ENCODE results near the gene GALNT17. TPM values are rescaled to one million over a fixed set of nuclear protein-coding genes. Genes with fewer than 3 reads are reported as not detected.

The GALNT17 gene
- 19.7 TPM for polyA plus RNA-seq (2013, experiment 1 of 2; ENCODE audit: insufficient read length)
- polyA plus RNA-seq (2013, experiment 2 of 2; ENCODE audit: insufficient read length), result 19.8 TPM

DNA sequence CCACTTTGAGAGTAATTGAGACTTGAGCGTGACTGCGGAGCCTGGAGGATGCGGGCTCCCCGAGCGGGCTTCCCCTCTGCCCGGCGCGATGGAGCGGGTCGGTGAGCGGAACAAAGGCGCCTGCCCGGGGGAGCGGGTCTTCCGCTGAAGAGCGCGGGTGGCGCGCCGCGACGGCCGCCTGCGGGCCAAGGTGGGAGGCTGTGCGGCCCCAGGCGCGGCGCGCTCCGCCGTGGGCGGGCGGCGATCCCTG lies at the start of gene GALNT17:
GALNT17 (plus strand) TSS at position 18 of the 250 bp plus-strand sequence.
- DNase-seq, result no peak

DNA sequence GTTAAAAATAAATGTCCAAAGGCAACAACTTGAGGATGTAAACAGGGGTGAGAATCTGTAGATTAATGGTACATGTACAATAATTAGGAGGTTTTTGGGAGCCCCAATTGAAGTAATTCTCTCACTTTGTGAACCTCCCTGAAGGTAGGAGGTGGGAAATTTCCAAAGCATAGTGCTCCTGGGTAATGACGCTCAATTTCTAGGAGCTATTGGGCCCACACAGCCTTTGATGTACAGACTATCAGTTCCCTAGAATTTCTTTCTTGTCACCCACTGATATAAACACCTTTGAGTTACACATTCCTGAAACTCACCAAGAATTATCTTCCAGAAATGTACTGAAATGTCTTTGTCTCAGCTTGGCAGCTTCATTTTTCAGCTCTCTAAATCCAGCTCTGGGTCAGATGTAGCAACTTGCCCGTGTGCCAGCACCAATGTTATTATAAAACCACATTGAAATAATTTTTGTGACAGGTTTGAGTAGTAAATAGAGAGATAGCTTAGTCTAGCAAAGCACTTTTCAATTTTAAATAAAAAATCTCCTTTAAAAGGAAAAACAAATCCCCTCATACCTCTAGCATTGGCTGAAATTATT lies 36.6 kb upstream of the GALNT17 start:
- no peak for DNase-seq

DNA sequence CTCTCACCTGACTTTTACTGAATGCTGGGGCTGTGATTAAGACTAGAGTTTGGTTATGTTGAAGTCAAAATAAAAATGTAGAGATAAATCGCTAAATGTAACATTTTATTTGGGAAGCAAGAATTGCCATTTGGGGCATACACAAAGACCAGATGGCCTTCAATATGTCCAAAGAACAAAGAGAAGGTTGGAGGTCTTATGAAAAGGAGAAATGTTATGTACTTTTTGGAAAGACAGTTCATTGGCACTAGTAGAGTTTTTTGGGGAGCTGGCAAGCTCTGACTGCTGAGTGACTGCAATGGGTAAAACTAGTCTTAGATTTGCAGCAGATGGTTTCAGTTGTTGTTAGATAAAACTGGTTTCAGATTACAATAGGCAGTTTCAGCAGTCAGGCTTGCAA lies 35.6 kb upstream of the GALNT17 start:
- peak; percentile 7 for DNase-seq

DNA sequence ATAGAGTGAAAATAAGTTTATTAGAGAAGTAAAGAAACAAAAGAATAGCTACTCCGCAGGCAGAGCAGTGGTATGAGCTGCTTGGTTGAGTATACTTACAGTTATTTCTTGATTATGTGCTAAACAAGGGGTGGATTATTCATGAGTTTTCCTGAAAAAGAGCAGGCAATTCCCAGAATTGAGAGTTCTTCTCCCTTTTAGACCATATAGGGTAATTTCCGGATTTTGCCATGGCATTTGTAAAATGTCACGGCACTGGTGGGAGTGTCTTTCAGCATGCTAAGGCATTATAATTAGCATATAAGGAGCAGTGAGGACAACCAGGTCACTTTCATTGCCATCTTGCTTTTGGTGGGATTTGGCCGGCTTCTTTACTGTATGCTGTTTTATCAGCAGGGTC lies 25.7 kb upstream of the GALNT17 start:
- no peak for DNase-seq

DNA sequence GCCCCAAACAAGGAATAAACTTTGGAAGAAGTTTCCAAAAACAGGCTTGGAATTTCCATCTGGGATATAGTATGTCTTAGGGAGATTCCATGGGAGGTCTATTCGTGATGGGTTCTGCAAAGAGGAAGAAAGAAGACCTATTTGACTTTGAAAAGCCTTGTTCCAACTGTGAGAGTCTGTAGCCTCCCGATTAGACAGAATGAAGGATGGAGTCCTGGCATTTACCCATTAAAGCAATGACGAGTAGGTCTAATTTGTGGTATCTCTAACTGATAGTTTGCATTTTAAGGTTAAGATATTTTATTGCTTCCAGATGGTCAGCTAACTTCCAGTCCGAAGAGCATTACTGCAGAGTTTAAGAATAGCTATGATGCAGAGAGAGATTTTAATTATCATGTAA lies 19.5 kb upstream of the GALNT17 start:
- DNase-seq, result peak; percentile 38

DNA sequence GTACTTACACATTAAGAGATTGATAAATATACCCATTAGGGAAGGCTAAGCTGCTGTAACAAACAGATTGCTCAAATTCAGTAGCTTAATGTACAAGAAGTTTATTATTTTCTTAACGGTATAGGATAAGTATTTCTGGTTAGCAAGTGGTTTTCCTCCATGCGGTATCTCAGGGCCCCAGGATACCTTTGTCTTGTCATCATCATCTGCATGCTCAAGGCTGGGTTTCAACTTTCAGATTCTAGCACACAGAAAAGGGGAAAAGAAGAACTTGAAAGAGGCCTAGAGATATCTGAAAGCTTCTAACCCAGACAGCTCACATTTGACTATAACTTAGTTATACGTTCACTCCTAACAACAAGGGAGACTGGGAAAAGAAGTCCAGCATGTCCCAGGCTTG lies 11.8 kb upstream of the GALNT17 start:
- DNase-seq, result no peak

DNA sequence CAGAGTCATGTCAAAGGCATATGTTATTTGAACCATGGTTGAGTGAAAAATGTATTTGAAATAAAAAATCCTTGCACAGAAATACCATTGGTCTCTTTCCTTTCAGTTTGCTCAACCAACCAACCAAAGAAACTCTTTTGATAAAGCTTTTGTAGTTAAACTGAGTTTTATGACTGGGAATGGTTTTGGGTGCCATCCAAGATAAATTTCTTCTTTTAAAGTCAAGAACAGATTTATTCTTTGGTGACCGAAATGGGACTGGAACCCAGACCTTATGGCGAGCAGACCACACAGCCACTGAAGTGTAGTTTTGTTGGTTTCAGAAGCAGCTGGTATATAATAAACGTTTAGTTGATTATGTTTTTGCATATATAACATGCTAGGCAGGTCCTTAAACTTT lies 2.8 kb upstream of the GALNT17 start:
- DNase-seq, result no peak

DNA sequence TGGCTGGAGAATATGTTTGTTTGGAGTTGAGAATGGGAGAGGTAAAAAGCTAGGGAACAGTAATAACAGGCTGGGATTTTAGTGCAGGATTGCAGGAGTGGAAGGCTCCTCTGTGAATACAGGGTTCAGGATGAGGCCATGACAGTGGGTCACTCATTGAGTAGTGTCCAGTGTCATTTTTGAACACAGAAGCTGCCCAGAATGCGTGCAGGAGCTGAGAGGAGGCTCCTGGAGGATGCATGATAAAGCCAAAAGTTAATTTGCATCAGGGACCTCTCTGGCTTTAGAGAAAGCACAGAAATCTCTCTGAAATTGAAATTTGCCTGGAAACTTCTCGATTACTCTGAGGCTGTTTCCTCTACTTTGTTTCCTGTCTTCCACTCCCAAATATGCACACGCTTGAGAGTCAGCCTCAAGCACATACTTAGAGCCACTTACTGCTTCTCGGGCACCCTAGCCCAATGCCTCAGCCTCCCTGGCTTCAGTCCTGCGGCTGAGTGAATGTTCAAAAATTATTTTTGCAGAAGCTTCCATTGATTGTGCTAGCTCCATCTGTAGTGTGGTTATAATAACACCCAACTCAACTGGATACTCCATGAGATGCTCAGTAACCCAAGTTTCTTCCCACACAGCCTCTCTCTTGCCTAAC lies 1.8 kb upstream of the GALNT17 start:
- DNase-seq, result no peak

DNA sequence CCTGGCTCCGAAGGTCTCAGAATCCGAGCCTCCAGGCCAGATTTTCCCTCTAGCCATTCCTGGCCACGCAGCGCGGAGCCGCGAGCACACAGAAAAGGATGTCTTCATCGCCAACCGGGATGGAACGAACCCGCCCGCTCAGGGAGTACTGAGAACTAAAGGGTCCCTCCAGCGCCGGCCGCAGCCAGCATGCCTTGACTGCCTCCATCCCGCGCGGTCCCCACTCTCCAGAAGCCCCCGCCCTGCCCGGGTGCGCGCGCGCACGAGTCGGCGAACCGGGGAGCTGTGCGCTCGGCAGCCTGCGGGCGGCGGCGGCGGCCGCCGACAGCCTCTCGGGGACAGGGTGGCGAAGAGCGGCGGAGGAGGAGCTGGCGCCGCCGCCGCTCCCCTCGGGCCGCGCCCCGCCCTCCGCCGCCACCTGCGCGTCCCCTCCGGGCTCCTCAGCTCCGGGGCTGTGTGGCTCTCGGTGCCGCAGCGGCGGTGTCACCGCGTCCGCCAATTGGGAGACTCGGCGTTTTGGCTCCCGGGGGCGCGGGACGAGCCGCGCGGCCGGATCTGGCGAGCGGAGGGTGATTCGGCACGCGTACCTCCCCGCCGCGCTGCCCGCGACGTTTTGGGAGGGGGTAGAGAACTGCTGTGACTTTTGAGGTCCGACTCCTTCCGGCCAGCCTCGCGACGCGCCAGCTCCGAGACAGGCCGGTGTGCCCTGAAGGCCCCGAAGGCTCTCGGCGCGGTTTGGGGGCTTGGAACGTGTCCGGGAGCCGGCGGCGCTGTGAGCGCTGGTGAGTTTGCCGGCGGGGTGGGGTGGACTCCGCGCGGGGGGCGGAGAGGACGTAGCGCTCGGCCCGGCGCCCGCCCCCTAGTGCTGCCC lies 453 bp upstream of the GALNT17 start:
- DNase-seq, result peak; percentile 77

DNA sequence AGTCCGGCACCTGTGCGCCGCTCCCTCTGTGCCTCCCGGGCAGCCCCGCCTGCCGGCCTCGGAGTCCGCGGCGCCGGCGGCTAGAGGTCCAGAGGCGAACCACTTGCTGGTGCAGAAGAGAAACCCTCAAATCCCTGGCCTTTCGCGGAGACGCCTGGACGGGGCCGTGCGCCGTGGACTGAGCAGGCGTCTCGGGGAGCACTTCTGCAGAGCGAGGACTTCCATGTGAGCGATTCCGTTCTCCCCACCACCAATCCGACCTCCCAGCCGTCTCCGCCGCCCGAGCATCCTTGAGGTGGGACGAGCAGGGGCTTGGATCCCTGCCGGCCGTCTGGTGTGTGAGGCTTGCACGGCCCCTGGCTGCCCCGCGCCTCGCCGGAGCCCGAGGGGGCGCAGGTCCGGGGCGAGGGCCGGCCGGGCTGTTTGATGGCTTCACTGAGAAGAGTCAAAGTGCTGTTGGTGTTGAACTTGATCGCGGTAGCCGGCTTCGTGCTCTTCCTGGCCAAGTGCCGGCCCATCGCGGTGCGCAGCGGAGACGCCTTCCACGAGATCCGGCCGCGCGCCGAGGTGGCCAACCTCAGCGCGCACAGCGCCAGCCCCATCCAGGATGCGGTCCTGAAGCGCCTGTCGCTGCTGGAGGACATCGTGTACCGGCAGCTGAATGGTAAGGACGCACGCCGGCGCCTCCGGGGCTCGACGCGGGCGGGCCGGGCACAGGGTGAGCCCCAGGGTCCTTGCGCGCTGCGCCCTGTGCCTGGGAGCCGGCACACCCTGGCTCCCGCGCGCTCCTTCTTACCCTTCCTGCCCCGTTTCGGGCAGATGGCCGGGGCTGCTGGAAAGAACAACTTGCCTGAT lies 660 bp downstream of the GALNT17 start:
- peak; percentile 26 for DNase-seq

DNA sequence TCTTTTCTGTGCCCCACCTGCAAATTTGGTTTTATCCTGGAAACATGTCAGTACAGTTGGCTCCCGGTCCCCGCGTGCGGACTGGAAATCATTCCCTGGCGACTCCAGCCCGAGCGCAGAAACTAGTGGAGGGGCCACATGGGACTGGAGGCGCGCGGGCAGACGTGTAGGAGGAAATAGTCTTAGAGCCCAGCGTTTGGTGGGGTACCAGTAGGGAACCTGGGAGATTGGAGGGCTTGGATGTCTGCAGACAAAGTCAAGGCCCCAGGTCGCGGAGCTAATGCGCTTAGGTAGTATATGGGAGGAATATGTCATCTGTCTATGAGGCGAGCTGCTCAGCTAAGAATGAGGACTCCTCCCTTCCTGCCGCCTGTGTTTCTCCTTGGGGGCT lies 1.3 kb downstream of the GALNT17 start:
- no peak for DNase-seq

DNA sequence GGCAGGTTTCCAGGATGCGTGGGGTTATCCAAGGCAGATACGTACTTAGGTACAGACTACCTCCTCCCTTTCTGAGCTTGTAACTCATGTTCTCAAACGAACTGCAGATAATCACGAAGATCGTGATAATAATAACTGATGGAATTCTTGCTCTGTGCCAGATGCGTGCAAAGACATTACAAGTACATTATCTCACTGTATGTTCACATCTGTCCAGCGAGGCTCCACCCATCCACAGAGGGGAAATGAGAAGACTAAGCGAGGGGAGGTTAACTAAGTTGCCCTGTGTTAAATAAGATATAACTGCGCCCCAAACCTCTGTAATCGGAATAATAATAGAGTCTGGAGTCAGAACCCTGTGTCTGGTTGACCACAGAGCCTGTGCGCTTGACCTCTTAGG lies 1.9 kb downstream of the GALNT17 start:
- peak; percentile 40 for DNase-seq

DNA sequence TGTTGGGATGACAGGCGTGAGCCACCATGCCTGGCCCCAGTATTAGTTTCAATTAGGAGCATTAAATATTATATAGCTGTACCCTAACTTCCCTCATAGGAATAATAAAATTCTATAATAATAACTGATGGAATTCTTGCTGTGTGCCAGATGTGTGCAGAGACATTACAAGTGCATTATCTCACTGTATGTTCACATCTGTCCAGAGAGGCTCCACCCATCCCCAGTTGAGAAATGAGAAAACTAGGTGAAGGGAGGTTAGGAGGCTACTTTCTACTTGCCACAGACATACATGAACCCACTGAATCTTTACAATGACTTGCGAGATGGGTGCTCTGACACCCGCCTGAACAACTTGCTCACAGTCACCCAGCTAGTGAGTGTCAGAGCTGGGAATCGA lies 3.2 kb downstream of the GALNT17 start:
- DNase-seq, result no peak

DNA sequence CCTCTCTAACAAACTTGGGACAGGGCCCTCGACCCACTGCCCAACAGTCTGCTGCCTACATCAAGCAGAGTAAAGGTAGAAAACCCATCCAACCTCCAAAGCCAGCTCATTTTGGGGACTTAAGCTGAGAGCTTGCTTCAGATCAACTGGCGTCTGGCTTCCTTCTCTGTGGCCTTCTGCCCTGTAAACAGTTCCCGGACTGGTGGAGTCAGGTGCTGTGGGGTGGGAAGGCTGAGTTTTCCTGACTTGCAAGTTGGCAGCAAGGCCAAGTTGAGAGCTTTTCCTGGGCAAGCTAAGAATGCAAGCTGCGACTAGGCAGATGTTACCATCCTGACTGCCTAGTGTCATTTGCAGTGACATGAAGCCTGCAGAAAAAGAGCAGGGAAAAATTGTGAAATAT lies 3.7 kb downstream of the GALNT17 start:
- DNase-seq, result no peak

DNA sequence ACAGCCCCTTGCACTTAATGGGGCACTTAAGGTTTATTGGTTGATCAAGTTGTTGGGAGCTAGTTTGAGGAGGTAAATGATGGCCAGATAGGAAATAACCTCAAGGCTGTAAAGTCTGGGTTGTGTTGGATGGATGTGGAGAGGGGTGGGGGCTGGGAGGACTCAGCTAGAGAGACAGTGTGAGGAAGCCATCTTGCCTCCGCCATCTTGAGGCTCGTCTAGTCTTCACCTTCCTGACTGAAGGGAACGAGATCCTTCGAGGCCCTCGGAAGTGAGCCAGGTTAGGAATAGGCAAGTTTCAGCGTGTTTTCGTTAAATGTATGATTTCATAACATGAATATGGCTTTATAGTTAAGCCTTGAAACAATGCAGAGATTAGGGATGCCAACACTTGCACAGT lies 5.5 kb downstream of the GALNT17 start:
- DNase-seq, result no peak

DNA sequence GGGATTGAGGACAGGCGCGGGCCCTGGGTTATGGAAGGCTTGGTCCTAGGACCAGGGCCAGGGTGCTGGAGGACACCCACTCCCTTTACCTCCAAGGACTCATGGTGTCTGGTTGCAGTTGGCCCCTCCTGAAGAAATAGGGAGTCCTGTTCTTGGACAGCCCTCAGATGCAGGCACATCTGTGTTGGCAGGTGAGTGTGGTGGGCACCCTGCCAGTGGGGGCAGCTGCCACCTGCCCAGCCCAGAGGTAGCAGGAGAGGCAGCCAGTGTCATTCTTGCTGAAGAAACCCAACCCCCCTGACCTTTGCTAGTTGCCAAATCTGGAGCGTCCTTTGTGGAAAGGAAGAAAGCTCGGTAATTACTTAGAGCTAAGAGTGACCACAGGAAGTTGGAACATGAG lies 8.3 kb downstream of the GALNT17 start:
- no peak for DNase-seq

DNA sequence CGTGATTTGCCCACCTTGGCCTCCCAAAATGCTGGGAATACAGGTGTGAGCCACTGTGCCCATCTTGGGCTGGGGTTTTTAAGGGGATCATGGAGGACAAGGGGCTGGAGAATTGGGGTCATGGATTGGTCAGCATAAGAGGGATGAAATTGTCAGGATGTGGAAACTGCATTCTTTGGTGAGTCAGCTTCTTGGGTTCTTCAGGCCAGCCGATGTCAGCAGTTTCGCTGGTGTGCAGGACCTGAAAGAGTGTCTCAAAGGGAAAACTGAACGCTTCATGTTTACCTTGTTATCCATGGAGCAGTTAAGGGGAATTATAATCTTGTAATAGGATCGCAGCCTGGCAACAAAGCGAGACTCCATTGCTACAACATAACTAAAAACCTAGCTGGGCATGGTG lies 13.0 kb downstream of the GALNT17 start:
- peak; percentile 42 for DNase-seq

DNA sequence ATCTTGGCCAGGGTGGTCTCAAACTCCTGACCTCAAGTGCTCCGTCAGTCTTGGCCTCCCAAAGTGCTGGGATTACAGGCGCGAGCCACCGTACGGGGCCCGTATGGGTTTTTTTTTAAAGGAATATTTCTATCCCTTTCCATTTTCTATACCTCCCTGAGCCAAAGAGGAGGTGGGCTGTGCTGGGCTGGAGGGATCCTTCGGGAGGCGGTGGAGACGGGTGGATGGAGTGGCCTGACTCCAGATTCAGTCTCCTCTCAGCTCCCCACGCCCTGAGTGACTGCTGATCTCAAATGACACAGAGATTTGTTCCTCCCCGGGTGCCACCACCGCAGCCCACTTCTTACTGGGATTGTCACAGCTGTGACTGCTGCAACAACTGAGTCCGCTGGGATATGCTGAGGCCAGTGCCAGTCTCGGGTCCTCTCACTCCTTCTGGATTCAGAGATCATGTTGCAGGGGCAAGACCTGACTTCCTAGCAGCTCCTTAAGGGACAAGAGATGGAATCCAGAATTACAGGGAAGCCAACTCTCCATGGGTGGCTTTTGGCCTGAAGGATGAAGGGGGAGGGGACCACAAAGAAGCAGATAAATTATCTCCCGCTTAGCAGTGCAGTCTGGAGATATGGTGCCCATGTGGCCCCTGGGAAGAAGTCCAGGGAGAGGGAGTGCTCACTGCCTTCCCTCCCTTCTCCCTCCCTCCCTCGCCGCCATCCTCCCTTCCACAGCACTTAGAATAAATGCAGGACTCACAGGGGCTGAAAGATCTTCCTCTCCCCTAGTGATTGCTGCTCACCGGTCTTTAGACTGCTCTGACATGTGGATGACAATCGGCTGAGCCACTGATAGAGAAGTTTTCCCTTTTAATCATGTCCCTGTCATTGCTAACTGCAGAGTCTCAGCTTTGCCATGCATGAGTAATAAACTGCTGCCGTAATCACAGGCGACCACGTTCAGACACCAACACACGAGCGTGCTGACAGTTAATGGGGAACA lies 14.3 kb downstream of the GALNT17 start:
- DNase-seq, result peak; percentile 53

DNA sequence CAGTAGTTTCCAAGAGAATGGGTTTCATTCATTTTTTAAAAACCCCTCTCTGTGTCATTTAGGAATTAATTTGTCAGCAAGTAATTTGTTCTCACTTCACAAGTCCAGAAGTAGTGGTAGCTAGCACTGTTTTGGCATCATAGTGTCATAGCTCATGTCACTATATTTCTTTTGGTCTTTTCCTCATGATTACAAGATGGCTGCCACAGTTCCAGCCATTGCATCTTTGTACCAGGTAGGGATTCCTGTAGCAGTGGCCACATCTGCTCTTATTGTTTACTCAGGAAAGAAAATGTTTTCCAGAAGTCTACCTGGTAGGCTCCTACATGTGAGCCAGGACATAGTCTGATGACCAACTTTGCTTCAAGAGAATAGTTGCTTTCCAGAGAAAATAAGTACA lies 16.2 kb downstream of the GALNT17 start:
- DNase-seq, result no peak

DNA sequence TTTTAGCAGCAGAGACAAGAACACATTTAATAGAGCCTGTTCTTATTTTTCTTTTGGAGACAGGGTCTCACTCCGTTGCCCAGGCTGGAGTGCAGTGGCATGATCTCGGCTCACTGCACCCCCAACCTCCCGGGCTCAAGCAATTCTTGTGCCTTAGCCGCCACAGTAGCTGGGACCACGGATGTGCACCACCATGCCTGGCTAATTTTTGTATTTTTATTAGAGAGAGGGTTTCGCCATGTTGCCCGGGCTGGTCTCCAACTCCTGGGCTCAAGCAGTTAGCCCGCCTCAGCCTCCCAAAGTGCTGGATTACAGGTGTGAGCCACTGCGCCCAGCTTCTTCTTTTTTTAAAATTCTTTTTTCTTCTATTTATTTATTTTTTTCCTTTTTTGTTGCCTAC lies 23.3 kb downstream of the GALNT17 start:
- no peak for DNase-seq

DNA sequence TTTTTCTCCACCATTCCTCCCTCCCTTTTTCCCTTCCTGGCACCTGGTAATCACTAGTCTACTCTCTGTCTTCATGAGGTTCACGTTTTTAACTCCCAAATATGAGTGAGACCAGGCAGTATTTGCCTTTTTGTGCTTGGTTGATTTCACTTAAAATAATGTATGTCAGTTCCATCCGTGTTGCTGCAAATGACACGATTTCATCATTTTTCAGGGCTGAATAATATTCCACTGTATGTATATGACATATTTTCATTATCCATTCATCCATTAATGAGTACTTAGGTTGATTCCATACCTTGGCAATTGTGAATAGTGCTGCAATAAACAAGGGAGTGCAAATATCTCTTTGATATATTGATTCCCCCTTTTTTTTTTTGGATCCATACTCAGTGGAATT lies 25.8 kb downstream of the GALNT17 start:
- DNase-seq, result no peak

DNA sequence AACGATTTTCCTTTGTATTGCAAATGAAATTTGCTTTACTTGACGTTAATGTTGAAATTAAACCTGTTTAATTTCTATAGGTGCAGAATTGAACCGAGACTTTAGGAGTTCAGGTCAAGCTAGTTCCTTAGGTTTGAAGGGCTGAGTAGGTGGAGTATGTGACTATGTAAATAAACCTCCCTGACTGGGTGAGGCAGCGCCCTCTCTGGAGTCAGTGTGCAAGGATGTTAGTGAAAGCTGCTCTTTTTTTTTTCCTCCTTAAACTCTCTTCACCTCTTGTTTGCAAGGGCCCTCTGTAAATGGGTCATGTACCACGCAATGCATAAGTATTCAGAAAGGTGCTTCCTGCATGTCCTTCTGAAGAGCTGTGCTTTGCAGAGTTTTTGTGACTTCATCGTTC lies 33.8 kb downstream of the GALNT17 start:
- DNase-seq, result no peak

Data from fibroblast of skin of scalp (primary cell).